Heart right ventricle (tissue), 16 donors: ENCODE measurements around the gene CDH15. TPM values are rescaled to one million over a fixed set of nuclear protein-coding genes. Genes with fewer than 3 reads are reported as not detected.
A peak's percentile ranks its signal among the peaks of the same experiment; 100 is the strongest.

Experiments used
- ATAC-seq, 8 donors: fragments of 200-7000 bp; cut with Tn5 transposase; one replicate each; pipeline ENCODE4 v1.9.1; 2020; ENCODE audit warnings: mild to moderate bottlenecking in 8 of 8, moderate library complexity in 8 of 8, moderate number of reproducible peaks in 1 of 8
- DNase-seq, 2 donors: peaks; one replicate each; pipeline ENCODE4 v3.0.0-alpha.2; 2020
- H3K27ac ChIP-seq, 10 donors: fragments of 200-600 bp; sonication (generic) in 2 of 10; one replicate each; pipeline versions ENCODE4 v1.5.0 to v1.8.0; 2020 to 2022; ENCODE audit warnings: mild to moderate bottlenecking in 3 of 10
- H3K27me3 ChIP-seq, 7 donors: fragments of 200-600 bp; one replicate each; pipeline ENCODE4 v1.8.0; 2021 to 2022; ENCODE audit warnings: mild to moderate bottlenecking in 2 of 7
- H3K36me3 ChIP-seq, 9 donors: fragments of 200-600 bp; sonication (generic) in 1 of 9; one replicate each; pipeline versions ENCODE4 v1.5.0 to v1.8.0; 2020 to 2022; ENCODE audit warnings: mild to moderate bottlenecking in 2 of 9
- H3K4me1 ChIP-seq, 9 donors: fragments of 200-600 bp; sonication (generic) in 1 of 9; one replicate each; pipeline versions ENCODE4 v1.5.0 to v1.8.0; 2020 to 2022; ENCODE audit warnings: mild to moderate bottlenecking in 4 of 9
- H3K4me3 ChIP-seq, 10 donors: fragments of 200-600 bp; sonication (generic) in 2 of 10; one replicate each; pipeline versions ENCODE4 v1.5.0 to v1.8.0; 2020 to 2022; ENCODE audit warnings: mild to moderate bottlenecking in 7 of 10, moderate library complexity in 2 of 10
- H3K9me3 ChIP-seq, 11 donors: fragments of 200-600 bp in 10 of 11; sonication (generic) in 2 of 11; one replicate each; pipeline versions ENCODE4 v1.5.0 to v1.8.0; 2013 to 2022; ENCODE audit warnings: mild to moderate bottlenecking in 2 of 11, control low read depth in 1 of 11, moderate library complexity in 1 of 11
- WGBS, 2 donors: extraction: QIAGEN DNeasy Blood & Tissue Kit; methylation state at CpG; one replicate each; pipeline ENCODE4 v1.1.7; 2013; ENCODE audit warnings: inconsistent platforms in 1 of 2; 5-methylcytosine and 5-hydroxymethylcytosine counted together
- intact Hi-C, 10 donors: fragments of 100-400 bp; cut with DNase I; formaldehyde crosslinking; loops; one replicate each; pipeline versions ENCODE4 v1.11.1 to v1.14.2; 2022
- polyA plus RNA-seq, 2 donors: library from polyadenylated mRNA; stranded (reverse); fragments of 200-250 nt; gene quantifications; one replicate each; pipeline ENCODE4 v1.2.3, GENCODE V29; 2013
- total RNA-seq, 10 donors: library from RNA; stranded (reverse); fragmentation: NEBNext Ultra II Directional in 3 of 10; extraction: Animal tissue kit (Norgen Biotek cat#: 25700) in 3 of 10; gene quantifications; one replicate each; pipeline versions ENCODE4 v1.2.1 to v1.2.4, GENCODE V29; 2021 to 2023
- TF ChIP-seq, protein P1 (sequence below), 9 donors: fragments of 200-600 bp; sonication (generic) in 2 of 9; IDR thresholded peaks; one replicate each; pipeline versions ENCODE4 v1.5.0 to v1.8.0; 2021 to 2022; ENCODE audit warnings: antibody characterized with exemption in 9 of 9, mild to moderate bottlenecking in 5 of 9, moderate library complexity in 1 of 9
- donor health status: Arrhythmogenic right ventricular cardiomyopathy.
- donor health status: ischemic (EF 13 %, LVEDD 7.1; RV severe dilation, severe dysfunction).
- donor health status: healthy with polysubstance abuse.
- donor health status: DM: no; HTN: yes; CAD: no.
- donor health status: DM: no; HTN: no; CAD: no.
- donor health status: ischemic (EF 25% LVEDD 6.9; RV normal size, moderate dysfunction).
- donor health status: ischemic (EF 25% LVEDD 5.7; RV mildly dilated, moderate dysfunction).
- donor health status: healthy.
- donor health status: DM: yes; HTN: yes; CAD: no.
- donor health status: Ischemic cardiomyopathy.
- donor health status: ischemic (EF 35%, LVEDD 5.7; RV mildly dilated, moderate dysfunction).
- donor health status: nonischemic (EF 11% LVEDD 7.7; RV severe dilation, severe dysfunction).
- donor health status: DM: yes; HTN: yes; CAD: no.
- donor health status: PGD.
- donor health status: ischemic (EF 29% LVEDD 5.4; RV normal size, mild dysfunction).
- donor health status: nonischemic (EF 23%, LVEDD 6.1; RV moderate dilation, normal function).

CDH15 gene
- total and polyA plus RNA-seq, 12 donors, result 0.08 to 0.45 (median 0.16) TPM; not detected in 9

DNA sequence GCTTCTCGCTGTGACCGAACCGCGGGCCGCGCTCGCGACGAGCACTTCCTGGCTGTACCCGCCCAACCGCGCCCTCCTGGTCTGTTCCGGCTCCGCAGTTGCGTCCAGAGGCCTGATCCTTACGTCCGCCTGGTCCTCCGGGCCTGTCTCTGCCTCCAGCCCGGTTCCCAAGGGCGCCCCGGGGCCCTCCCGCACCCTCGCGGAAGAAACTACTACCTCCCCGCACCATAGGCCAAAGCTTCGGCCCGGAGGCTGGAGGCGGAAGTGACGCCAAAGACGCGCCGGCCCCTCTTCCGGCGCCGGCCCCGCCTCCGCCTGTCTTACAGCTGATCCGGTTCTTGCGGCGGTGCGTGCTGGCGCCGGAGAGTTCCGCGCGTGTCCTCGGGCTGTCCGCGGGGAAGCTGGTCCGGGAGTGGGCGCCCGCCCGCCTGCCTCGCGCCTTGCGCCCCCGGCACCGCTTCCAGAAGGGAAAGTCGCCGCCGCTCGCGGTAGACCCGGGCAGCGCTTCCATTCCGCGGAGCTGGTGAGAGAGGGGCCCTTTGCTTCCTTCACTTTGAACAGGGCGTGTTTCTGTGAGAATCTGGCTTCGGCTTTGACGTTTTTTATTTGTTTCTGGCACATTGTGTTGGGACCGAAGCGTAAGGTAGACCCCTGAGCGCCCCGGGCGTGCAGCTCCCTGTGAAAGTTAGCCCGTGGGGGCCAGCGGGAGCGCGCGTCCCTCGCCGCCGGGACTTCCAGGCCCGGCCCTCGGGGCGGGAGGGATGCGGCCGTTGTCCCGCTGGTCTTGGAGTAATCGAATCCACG is 46.0 kb downstream of the CDH15 start, which contains the start of gene ZNF778:
Gene ZNF778, plus strand, starts transcription at position 316 of the 804 bp plus-strand sequence. CDS start 3,425 bp downstream, outside the sequence.
- Histone ChIP-seq H3K4me3 (peak within 1 kb of the TSS; percentile 76 to 99 (median 94)), H3K9me3 (no peaks in the 10 kb centered on the region), H3K4me1 (peaks cover 0 to 33% (median 29%) of the 10 kb centered on the region in 9 donors), H3K36me3 (peaks cover 0 to 33% (median 11%) of the 10 kb centered on the region in 9 donors), H3K27ac (peak within 1 kb of the TSS; percentile 91 to 99 (median 96)), H3K27me3 (no peaks in the 10 kb centered on the region)
- WGBS, 2 donors, result 0% methylated on average over 86 to 91 of the region's 91 CpGs
- DNase-seq, result peak; percentile 82 to 84
- peak; percentile 94 to 97 (median 96) for ATAC-seq
- TF ChIP-seq, protein P1, sequence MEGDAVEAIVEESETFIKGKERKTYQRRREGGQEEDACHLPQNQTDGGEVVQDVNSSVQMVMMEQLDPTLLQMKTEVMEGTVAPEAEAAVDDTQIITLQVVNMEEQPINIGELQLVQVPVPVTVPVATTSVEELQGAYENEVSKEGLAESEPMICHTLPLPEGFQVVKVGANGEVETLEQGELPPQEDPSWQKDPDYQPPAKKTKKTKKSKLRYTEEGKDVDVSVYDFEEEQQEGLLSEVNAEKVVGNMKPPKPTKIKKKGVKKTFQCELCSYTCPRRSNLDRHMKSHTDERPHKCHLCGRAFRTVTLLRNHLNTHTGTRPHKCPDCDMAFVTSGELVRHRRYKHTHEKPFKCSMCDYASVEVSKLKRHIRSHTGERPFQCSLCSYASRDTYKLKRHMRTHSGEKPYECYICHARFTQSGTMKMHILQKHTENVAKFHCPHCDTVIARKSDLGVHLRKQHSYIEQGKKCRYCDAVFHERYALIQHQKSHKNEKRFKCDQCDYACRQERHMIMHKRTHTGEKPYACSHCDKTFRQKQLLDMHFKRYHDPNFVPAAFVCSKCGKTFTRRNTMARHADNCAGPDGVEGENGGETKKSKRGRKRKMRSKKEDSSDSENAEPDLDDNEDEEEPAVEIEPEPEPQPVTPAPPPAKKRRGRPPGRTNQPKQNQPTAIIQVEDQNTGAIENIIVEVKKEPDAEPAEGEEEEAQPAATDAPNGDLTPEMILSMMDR (IDR thresholded peaks at IDR 0.05), result no peak
- intact Hi-C loops, result loop anchor here in 9 of 10 donors (2.0 to 10.0 kb wide), 9 partner anchors 273 to 483 kb away; partner anchors contain the start of gene APRT (in 1 of the 9)

- WGBS, 2 donors, result 65 to 67% methylated on average over 5 of the region's 5 CpGs
- Histone ChIP-seq H3K36me3 (peaks cover 0 to 51% (median 23%) of the 10 kb centered on the region in 9 donors), H3K4me3 (no peak overlapping the region), H3K27ac (no peak overlapping the region), H3K4me1 (peaks cover 0 to 33% (median 29%) of the 10 kb centered on the region in 9 donors), H3K9me3 (no peaks in the 10 kb centered on the region), H3K27me3 (no peaks in the 10 kb centered on the region)
- DNase-seq (no peak), ATAC-seq (no peak)
- intact Hi-C loops, result loop anchor here in 9 of 10 donors (5.0 to 10.0 kb wide), 7 partner anchors 275 to 485 kb away; partner anchors contain the start of gene APRT (in 1 of the 9)
- TF ChIP-seq, protein P1 (IDR thresholded peaks at IDR 0.05), result no peak
Observed at GRCh38 chr16:89219365-89219764, 47.8 kb downstream of the CDH15 start.

DNA sequence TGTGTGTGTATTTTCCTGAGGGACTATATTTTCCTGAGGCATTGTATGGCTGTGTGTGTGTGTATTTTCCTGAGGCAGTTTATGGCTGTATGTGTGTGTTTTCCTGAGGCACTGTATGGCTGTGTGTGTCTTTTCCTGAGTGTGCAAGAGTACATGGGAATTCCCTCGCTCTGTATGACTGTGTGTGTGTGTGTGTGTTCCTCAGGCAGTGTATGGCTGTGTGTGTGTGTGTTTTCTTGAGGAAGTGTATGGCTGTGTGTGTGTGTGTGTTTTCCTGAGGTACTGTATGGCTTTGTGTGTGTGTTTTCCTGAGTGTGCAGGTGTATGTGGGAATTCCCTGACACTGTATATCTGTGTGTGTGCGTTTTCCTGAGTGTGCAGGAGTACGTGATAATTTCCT is 50.1 kb downstream of the CDH15 start:
- peaks cover 0 to 4% (median 0%) of the 10 kb centered on the region in 11 donors for H3K9me3 ChIP-seq
- peaks cover 3 to 73% (median 35%) of the 10 kb centered on the region in 9 donors for H3K36me3 ChIP-seq
- H3K27ac ChIP-seq, result no peak overlapping the region
- no peak overlapping the region for H3K4me3 ChIP-seq
- peaks cover 0 to 25% (median 19%) of the 10 kb centered on the region in 9 donors for H3K4me1 ChIP-seq
- intact Hi-C loops, result no loop called here
- DNase-seq (no peak), ATAC-seq (no peak)
- H3K27me3 ChIP-seq, result no peaks in the 10 kb centered on the region
- 84 to 85% methylated on average over 3 of the region's 3 CpGs for WGBS, 2 donors
- TF ChIP-seq, protein P1 (IDR thresholded peaks at IDR 0.05), result no peak

GRCh38 chr16:89222931-89223330 is 51.4 kb downstream of the CDH15 start:
- Histone ChIP-seq H3K36me3 (peaks cover 6 to 86% (median 48%) of the 10 kb centered on the region in 9 donors), H3K4me1 (peaks cover 0 to 18% (median 12%) of the 10 kb centered on the region in 9 donors), H3K27ac (no peak overlapping the region), H3K27me3 (no peaks in the 10 kb centered on the region), H3K4me3 (no peak overlapping the region), H3K9me3 (peaks cover 0 to 17% (median 0%) of the 10 kb centered on the region in 11 donors)
- DNase-seq, result no peak
- TF ChIP-seq, protein P1 (IDR thresholded peaks at IDR 0.05), result no peak
- WGBS, 2 donors, result 96% methylated on average over 21 of the region's 21 CpGs
- intact Hi-C loops, result no loop called here
- no peak for ATAC-seq
